ENCODE measurements around the gene C1QTNF8. TPM values are rescaled to one million over a fixed set of nuclear protein-coding genes. Genes with fewer than 3 reads are reported as not detected.

Gene C1QTNF8
- total and polyA plus RNA-seq, 2 of the 8 experiments (the other 6 are each of a cell fraction or from before 2014, with no cell fraction given): not detected

DNA sequence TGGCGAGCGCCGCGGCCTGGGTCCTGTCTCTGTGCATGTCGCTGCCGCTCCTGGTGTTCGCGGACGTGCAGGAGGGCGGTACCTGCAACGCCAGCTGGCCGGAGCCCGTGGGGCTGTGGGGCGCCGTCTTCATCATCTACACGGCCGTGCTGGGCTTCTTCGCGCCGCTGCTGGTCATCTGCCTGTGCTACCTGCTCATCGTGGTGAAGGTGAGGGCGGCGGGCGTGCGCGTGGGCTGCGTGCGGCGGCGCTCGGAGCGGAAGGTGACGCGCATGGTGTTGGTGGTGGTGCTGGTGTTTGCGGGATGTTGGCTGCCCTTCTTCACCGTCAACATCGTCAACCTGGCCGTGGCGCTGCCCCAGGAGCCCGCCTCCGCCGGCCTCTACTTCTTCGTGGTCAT is 16.7 kb downstream of the C1QTNF8 start:
- no peak overlapping the region for H3K4me2 ChIP-seq (ENCODE audit: insufficient read depth in 1 of 2, low read depth in 2 of 2, low read length in 2 of 2)
- no peak overlapping the region for H3K56ac ChIP-seq (replicated peaks; ENCODE audit: insufficient read length, low read depth, low read length)
- no peaks in the 10 kb centered on the region for H3K79me2 ChIP-seq (ENCODE audit: control insufficient read depth in 1 of 2, insufficient read depth in 2 of 2, low read length in 2 of 2)
- peaks cover 0 to under 1% of the 10 kb centered on the region in 2 experiments; a peak in 1 of 4 replicates for H3K9me3 ChIP-seq (ENCODE audit: insufficient read depth in 2 of 2, low read depth in 1 of 2, low read length in 1 of 2)
- no peak overlapping the region for H4K8ac ChIP-seq (ENCODE audit: extremely low read depth, insufficient read depth, low read length)
- H3K23me2 ChIP-seq (ENCODE audit: low read depth, low read length): no peaks in the 10 kb centered on the region
- H3K4me1 ChIP-seq (replicated peaks in 1 of 4; ENCODE audit: control insufficient read depth in 3 of 4, insufficient read depth in 4 of 4, low read length in 3 of 4): no peaks in the 10 kb centered on the region; a peak in 2 of 7 replicates
- no peaks in the 10 kb centered on the region for H3K36me3 ChIP-seq (ENCODE audit: control insufficient read depth in 2 of 4, insufficient read depth in 4 of 4, low read length in 3 of 4)
- H3K23ac ChIP-seq (ENCODE audit: insufficient read length): no peak overlapping the region
- no peak overlapping the region for H3K4ac ChIP-seq (replicated peaks; ENCODE audit: insufficient read length, low read depth, low read length)
- H3K18ac ChIP-seq (ENCODE audit: extremely low read depth, low read length): no peak overlapping the region; the same call in 1 of the 2 replicates
- no peak overlapping the region for H2BK12ac ChIP-seq (ENCODE audit: low read depth, low read length)
- DNase-seq (ENCODE audit: low read depth in 1 of 2, low spot score in 2 of 2): no peak
- H3K27me3 ChIP-seq (replicated peaks in 1 of 4; ENCODE audit: control insufficient read depth in 3 of 4, extremely low read depth in 1 of 4, insufficient read depth in 3 of 4, low read length in 3 of 4): no peaks in the 10 kb centered on the region; a peak in 1 of 7 replicates
- 93% methylated on average over 31 of the region's 43 CpGs; no CpG with 5 or more reads in 1 of the 2 experiments for WGBS, 2 experiments (ENCODE audit: extremely low coverage in 1 of 2, insufficient coverage in 1 of 2, insufficient read length in 1 of 2, insufficient replicate concordance in 2 of 2, low coverage in 1 of 2, low lambda C conversion rate in 2 of 2, missing lambda C conversion rate in 1 of 2)
- no peak overlapping the region for H2BK120ac ChIP-seq (replicated peaks; ENCODE audit: low read depth, low read length)
- H3K4me3 ChIP-seq (ENCODE audit: extremely low read depth in 1 of 4, insufficient read depth in 2 of 4, low read depth in 3 of 4, low read length in 4 of 4): no peak overlapping the region
- H2AFZ ChIP-seq (ENCODE audit: low read length): no peak overlapping the region
- no peak overlapping the region for H2AK5ac ChIP-seq (ENCODE audit: low read depth, low read length)
- no peaks in the 10 kb centered on the region for H3K79me1 ChIP-seq (ENCODE audit: low read depth, low read length)
- POLR2A ChIA-PET (ENCODE audit: partially characterized antibody): no interaction called here
- H3K27ac ChIP-seq (ENCODE audit: low read depth, low read length): no peak overlapping the region
- no peak overlapping the region for H2BK5ac ChIP-seq (ENCODE audit: low read depth, low read length)
- no peak overlapping the region for H2BK20ac ChIP-seq (ENCODE audit: low read length)
- TF ChIP-seq TEAD4 (IDR thresholded peaks at IDR 0.05; ENCODE audit: low read depth, low read length) (no peak), RFX5 (IDR thresholded peaks at IDR 0.05; ENCODE audit: borderline replicate concordance, low read depth, low read length) (no peak)
- FAIRE-seq: no peak
- no peak overlapping the region for H4K91ac ChIP-seq (replicated peaks; ENCODE audit: insufficient read length, low read length)
- H4K5ac ChIP-seq (ENCODE audit: insufficient read length, low read depth, low read length): no peak overlapping the region
- CTCF ChIA-PET (ENCODE audit: partially characterized antibody): interaction anchor here (1.5 kb wide), 1 partner anchor 9 kb away, joined by 3 read pairs; no protein-coding TSS in a partner anchor
- H2BK15ac ChIP-seq (ENCODE audit: low read length): no peak overlapping the region
- no peak overlapping the region for H3K14ac ChIP-seq (ENCODE audit: insufficient read length)
- H3K9ac ChIP-seq (replicated peaks in 1 of 4; ENCODE audit: extremely low read depth in 1 of 4, low read depth in 3 of 4, low read length in 3 of 4): no peak overlapping the region
- peaks cover 0 to 2% of the 10 kb centered on the region in 2 experiments for H4K20me1 ChIP-seq (replicated peaks in 1 of 2; ENCODE audit: control insufficient read depth in 1 of 2, insufficient read depth in 2 of 2, low read length in 2 of 2)

All from H1 (cell line).